Astrocyte (in vitro differentiated cells and primary cell): ENCODE data around the gene STRBP.

ENCODE experiments used
- EZH2 ChIP-seq: IDR thresholded peaks from 2 replicates; pipeline ENCODE4 v1.6.1; 2012; ENCODE audit warnings: mild to moderate bottlenecking, low read length, inconsistent platforms; ENCODE audit not compliant: insufficient read depth
- TF ChIP-seq, protein P1 (sequence below): IDR thresholded peaks from 2 replicates; pipeline ENCODE4 v1.5.1; 2011; ENCODE audit warnings: low read depth, mild to moderate bottlenecking, inconsistent platforms, low read length, moderate library complexity; ENCODE audit not compliant: insufficient read depth

DNA sequence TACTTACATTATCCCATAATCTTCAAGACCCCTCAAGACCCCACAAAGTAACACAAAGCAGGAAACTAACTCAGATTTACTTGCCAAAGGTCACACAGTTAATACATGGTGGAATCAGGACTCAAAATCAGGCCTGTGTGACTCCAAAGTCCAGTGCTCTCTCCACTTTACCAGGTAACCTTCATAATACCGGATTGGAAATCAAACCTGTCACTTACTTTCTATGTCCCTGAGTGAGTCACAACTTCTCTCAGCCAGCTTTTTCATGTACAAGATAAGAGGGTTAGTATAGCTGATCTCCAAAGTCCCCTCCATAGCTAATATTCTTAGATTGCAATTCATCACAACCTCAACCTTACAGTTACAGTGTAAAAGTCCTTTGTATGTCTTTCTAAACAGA lies 17.1 kb downstream of the STRBP start:
- TF ChIP-seq EZH2: no peak
- TF ChIP-seq, protein P1, sequence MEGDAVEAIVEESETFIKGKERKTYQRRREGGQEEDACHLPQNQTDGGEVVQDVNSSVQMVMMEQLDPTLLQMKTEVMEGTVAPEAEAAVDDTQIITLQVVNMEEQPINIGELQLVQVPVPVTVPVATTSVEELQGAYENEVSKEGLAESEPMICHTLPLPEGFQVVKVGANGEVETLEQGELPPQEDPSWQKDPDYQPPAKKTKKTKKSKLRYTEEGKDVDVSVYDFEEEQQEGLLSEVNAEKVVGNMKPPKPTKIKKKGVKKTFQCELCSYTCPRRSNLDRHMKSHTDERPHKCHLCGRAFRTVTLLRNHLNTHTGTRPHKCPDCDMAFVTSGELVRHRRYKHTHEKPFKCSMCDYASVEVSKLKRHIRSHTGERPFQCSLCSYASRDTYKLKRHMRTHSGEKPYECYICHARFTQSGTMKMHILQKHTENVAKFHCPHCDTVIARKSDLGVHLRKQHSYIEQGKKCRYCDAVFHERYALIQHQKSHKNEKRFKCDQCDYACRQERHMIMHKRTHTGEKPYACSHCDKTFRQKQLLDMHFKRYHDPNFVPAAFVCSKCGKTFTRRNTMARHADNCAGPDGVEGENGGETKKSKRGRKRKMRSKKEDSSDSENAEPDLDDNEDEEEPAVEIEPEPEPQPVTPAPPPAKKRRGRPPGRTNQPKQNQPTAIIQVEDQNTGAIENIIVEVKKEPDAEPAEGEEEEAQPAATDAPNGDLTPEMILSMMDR: no peak
